ENCODE measurements around the gene VSTM5.
"Not testable (repeated sequence)": the region's sequence is repeated elsewhere in the genome, so short reads cannot be mapped to it uniquely, and the experiment has no call there.

The VSTM5 gene

GRCh38 chr11:93850594-93851018, at the start of gene VSTM5:
TSS of gene VSTM5 (minus strand) at chr11:93850618. CDS start at chr11:93850502, 116 bp downstream.
- no peak for DNase-seq

- DNase-seq: peak; percentile 35
Measured at GRCh38 chr11:93895106-93895862, 44.9 kb upstream of the VSTM5 start.

GRCh38 chr11:93890391-93891051, 40.1 kb upstream of the VSTM5 start:
- DNase-seq: no peak

GRCh38 chr11:93887111-93887510, 36.7 kb upstream of the VSTM5 start:
- DNase-seq: no peak

GRCh38 chr11:93879114-93879513, 28.7 kb upstream of the VSTM5 start:
- DNase-seq: not testable (repeated sequence)

GRCh38 chr11:93875637-93876036, 25.2 kb upstream of the VSTM5 start:
- no peak for DNase-seq

GRCh38 chr11:93871526-93871925, 21.1 kb upstream of the VSTM5 start:
- DNase-seq: no peak

- DNase-seq: no peak
Measured at GRCh38 chr11:93870616-93871015, 20.2 kb upstream of the VSTM5 start.

- no peak for DNase-seq
Measured at GRCh38 chr11:93869830-93870229, 19.4 kb upstream of the VSTM5 start.

- DNase-seq: not testable (repeated sequence)
Measured at GRCh38 chr11:93868404-93868803, 18.0 kb upstream of the VSTM5 start.

GRCh38 chr11:93861808-93862207, 11.4 kb upstream of the VSTM5 start:
- no peak for DNase-seq

- DNase-seq: no peak
Measured at GRCh38 chr11:93858121-93858775, 7.8 kb upstream of the VSTM5 start.

- no peak for DNase-seq
Measured at GRCh38 chr11:93857413-93858120, 7.1 kb upstream of the VSTM5 start.

GRCh38 chr11:93852242-93852641, 1.8 kb upstream of the VSTM5 start:
- no peak for DNase-seq

GRCh38 chr11:93849751-93850593, 446 bp downstream of the VSTM5 start:
- DNase-seq: peak; percentile 25

GRCh38 chr11:93849201-93849600, 1.2 kb downstream of the VSTM5 start:
- DNase-seq: no peak

GRCh38 chr11:93846411-93846810, 4.0 kb downstream of the VSTM5 start:
- no peak for DNase-seq

- DNase-seq: no peak
Measured at GRCh38 chr11:93845181-93846092, 5.0 kb downstream of the VSTM5 start.

- no peak for DNase-seq
Measured at GRCh38 chr11:93844568-93844967, 5.8 kb downstream of the VSTM5 start.

- DNase-seq: no peak
Measured at GRCh38 chr11:93843906-93844305, 6.5 kb downstream of the VSTM5 start.

GRCh38 chr11:93842461-93842860, 8.0 kb downstream of the VSTM5 start:
- no peak for DNase-seq
